Gastrocnemius medialis (tissue), 4 donors: ENCODE results near the gene LDLRAD1.

Source experiments
- POLR2A ChIP-seq, 2 donors: fragments of 450-650 bp; IDR thresholded peaks; one replicate each; pipeline ENCODE4 v1.6.1; 2017; ENCODE audit warnings: antibody characterized with exemption in 2 of 2, mild to moderate bottlenecking in 2 of 2, moderate library complexity in 2 of 2
- TF ChIP-seq, protein P1 (sequence below), 5 experiments: fragments of 450-650 bp in 3 of 5; fragments of 200-600 bp in 2 of 5; sonication (generic) in 2 of 5; IDR thresholded peaks in 4 of 5; conservative IDR thresholded peaks in 1 of 5; 1 replicate in 4 of 5; 2 replicates in 1 of 5; pipeline ENCODE4 v1.5.1; 2016 to 2019; ENCODE audit warnings: antibody characterized with exemption in 5 of 5, mild to moderate bottlenecking in 3 of 5, moderate library complexity in 3 of 5

DNA sequence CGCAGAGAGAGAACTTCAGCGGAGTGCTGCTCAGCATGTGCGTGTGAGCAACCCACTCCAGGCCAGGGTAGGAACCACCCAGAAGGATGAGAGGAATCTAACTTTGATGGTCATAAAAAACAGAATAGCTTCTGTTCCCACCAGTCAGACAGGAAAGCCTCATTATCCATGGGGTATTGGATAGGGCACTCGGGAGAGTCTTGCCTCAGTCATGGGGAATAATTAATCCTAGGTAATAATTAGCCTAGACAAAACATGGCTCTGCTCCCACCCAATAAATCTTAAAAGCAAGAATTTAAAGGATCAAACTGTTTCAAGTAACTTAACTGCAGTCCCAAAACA lies 35.3 kb downstream of the LDLRAD1 start:
- TF ChIP-seq, protein P1, sequence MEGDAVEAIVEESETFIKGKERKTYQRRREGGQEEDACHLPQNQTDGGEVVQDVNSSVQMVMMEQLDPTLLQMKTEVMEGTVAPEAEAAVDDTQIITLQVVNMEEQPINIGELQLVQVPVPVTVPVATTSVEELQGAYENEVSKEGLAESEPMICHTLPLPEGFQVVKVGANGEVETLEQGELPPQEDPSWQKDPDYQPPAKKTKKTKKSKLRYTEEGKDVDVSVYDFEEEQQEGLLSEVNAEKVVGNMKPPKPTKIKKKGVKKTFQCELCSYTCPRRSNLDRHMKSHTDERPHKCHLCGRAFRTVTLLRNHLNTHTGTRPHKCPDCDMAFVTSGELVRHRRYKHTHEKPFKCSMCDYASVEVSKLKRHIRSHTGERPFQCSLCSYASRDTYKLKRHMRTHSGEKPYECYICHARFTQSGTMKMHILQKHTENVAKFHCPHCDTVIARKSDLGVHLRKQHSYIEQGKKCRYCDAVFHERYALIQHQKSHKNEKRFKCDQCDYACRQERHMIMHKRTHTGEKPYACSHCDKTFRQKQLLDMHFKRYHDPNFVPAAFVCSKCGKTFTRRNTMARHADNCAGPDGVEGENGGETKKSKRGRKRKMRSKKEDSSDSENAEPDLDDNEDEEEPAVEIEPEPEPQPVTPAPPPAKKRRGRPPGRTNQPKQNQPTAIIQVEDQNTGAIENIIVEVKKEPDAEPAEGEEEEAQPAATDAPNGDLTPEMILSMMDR (IDR thresholded peaks at IDR 0.05 in 4 of 5, conservative IDR thresholded peaks at IDR 0.05 in 1 of 5): no peak
- no peak for TF ChIP-seq POLR2A (IDR thresholded peaks at IDR 0.05)
